NCI-H510A (cell line): ENCODE measurements around the gene ADAM17.
"Not testable (repeated sequence)": the region's sequence is repeated elsewhere in the genome, so short reads cannot be mapped to it uniquely, and the experiment has no call there.

Experiments used
- DNase-seq: peaks from one replicate; lab custom pipeline; 2025; lab: John Stamatoyannopoulos, UW

Gene ADAM17

DNA sequence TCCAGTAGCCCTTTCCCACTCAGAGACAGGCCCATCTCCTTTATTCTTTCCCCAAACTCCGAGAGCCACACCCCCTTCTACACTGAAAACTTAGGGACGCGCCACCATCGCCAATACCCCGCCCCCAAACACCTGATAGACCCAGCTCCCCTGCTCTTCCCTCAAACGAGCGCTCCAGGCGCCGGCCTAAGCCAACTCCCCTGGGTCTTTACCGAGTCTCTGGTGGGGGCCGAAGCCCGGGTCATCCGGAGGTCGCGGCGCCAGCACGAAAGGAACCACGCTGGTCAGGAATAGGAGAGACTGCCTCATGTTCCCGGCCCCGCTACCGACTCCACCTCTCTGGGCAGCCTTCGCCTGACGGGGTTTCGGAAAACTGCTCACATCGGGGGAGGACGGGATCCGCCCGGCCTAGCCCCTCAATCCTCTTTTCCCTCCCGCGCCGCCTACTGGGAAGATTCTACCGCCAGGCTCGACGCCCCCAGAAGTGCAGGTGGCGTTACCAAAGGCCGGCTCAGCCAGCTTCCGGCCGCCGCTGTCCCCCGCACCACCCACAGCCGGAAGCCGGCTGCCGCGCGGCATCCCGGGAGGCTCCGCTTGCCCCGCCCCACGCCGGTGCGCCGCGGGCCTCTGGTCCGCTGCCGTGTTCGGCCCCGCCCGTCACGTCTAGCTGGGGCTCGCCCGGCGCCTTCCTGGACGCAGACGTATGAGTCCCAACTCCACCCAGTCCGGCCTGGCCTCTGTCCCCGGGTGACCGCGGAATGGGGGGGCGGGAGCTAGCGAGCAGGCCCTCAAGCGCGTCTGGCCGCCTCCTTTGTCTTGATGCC, at the start of gene ADAM17:
TSS of gene ADAM17 (minus strand) at position 534 of the 824 bp plus-strand sequence. CDS start at position 309, 225 bp downstream.
- DNase-seq, result peak; percentile 92

GRCh38 chr2:9602412-9602811, 46.8 kb upstream of the ADAM17 start:
- no peak for DNase-seq

DNA sequence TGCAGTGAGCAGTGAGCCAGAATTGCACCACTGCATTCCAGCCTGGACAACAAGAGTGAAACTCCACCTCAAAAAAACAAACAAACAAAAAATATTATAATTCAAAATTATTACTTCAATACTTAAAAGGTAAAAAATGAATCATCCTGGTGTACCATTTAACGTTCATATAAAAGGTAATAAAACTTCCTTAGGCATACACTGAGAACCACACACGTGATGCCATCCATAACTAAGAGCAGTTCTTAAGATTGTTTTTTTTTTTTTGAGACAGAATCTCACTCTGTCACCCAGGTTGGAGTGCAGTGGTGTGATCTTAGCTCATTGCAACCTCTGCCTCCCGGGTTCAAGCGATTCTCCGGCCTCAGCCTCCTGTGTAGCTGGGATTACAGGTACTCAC, 45.8 kb upstream of the ADAM17 start:
- DNase-seq, result no peak

DNA sequence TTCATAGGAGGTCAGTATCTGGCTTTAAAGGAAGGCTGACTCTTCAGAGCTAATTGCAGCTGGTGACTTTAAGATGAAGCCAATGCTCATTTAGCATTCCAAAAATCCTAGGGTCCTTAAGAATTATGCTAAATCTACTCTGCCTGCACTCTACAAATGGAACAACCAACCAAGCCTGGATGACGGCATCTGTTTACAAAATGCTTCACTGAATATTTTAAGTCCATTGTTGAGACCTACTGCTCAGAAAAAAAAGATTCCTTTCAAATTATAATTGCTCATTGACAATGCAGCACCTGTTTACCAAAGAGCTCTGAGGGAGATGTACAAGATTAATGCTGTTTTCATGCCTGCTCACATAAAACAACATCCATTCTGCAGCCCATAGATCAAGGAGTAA, 43.8 kb upstream of the ADAM17 start:
- no peak for DNase-seq

GRCh38 chr2:9596621-9597311, 41.1 kb upstream of the ADAM17 start:
- no peak for DNase-seq

DNA sequence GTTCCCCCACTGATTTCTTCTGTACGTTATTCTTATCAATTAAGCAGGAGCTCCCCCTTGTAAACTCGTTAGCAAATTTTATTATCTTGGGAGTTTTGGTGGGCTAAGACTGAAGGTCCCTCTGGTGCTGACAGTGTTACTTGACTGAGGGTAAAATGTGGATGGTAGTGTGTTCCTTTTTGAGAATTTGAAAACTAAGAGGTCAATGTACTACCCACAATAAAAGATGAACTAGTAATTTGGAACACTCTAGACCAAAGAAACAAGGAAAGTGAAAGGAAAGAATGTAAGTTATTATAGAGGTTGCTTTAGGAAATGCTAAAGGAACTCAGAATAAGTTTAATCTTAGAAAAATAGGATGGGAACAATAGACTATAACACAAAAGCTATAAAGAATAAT, 40.1 kb upstream of the ADAM17 start:
- no peak for DNase-seq

DNA sequence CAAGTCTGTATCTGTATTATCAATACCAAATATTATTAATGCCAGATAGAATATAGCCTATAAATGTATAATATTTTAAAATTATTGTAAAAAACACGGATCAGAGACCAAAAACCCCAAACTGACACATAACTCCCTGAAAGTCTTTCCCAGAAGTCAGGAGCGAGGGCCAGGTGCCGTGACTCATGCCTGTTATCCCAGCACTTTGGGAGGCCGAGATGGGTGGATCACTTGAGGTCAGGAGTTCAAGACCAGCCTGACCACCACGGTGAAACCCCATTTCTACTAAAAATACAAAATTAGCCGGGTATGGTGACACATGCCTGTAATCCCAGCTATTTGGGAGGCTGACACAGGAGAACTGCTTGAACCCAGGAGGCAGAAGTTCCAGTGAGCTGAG, 39.6 kb upstream of the ADAM17 start:
- not testable (repeated sequence) for DNase-seq

DNA sequence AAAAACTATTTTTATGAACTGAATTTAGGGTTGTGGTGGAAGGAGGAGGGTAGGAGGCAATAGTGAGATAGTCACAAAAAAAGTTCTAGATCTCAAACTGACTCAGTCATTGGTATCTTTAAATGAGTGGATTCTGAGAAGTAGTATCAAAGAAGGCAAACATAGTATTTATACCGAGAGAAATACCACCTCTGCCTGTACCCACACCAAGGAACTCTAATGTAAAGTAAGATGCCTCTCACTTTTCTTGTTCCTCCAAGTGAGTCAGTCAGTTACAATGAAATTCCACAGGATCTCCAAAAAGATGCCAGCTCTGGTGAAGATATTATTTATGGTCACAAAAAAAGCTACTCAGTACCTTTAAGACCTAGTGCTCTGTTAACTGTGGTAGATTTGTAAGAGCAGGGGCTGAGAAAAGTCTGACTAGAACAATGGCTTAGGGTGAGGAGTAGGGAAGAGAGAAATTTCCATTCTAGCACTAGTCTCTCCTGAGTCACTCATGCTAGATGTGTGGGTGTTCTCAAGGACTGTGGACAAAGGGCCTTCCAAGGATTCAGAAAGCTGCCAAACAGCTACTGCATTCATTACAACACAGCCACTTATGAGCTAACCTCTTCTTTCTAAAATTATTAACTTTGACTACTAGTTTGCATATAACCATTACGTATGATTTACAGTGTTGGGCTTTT, 38.9 kb upstream of the ADAM17 start:
- no peak for DNase-seq

DNA sequence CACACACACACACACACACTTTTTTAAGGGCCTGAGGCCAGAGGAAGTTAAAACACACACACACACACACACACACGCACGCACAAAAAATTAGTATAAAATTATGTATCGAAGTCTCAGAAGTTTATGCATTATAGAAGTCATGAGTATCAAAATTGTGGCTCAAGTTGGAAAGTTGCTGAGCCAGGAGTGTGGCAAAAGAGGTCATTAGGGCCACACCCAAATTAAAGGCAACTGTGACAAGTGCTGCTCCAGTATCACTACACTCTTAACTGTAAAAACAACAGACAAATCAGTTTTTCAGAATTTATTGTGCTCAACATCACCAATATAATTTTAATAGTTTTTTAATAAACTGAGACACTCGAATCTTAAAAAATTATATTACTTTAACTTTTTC, 38.3 kb upstream of the ADAM17 start:
- DNase-seq, result no peak

DNA sequence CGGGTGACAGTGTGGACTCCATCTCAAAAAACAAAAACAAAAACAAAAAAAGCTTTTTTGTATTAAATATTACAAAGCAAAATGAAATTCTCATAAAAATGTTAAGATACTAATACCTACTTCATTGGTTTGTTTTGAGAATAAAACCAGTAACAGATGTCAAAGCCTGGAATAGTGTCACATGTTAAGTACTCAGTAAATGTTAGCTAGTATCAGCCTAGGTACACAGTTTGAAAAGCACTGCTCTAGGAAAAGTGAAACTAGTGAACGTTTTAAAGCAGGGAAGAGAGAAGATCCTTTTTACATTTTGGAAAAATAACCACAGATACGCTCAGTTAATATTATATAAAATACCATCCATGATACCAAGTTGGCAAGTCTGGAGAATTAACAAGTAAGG, 37.1 kb upstream of the ADAM17 start:
- DNase-seq, result no peak

DNA sequence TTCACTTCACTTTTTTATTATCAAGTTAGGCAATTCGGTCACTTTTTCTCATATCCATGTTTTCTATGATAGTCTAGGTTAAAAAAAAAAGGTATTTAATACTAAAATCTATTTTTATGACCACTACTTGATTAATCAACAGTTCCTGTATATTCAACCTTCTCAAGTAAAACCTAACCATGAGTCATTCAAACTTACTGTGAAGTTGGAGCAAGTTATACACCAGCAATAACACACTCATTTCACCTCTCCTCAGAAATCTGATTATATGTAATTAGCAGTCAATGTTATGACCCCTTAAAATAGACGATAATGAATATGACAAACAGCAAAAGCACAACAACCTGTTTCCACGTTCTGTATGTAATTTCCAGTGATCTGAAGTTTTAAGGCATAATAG, 35.0 kb upstream of the ADAM17 start:
- DNase-seq, result no peak

GRCh38 chr2:9586465-9586864, 30.8 kb upstream of the ADAM17 start:
- DNase-seq, result no peak

- no peak for DNase-seq
These were observed 29.9 kb upstream of the ADAM17 start for GRCh38 chr2:9585486-9585885.

- DNase-seq, result not testable (repeated sequence)
These were observed 29.3 kb upstream of the ADAM17 start for GRCh38 chr2:9584902-9585301.

GRCh38 chr2:9582624-9583023, 27.0 kb upstream of the ADAM17 start:
- DNase-seq, result no peak

GRCh38 chr2:9578467-9579235, 23.0 kb upstream of the ADAM17 start:
- DNase-seq, result no peak

- no peak for DNase-seq
These were observed 18.7 kb upstream of the ADAM17 start for GRCh38 chr2:9574331-9574730.

- DNase-seq, result no peak
These were observed 18.2 kb upstream of the ADAM17 start for GRCh38 chr2:9573840-9574239.

DNA sequence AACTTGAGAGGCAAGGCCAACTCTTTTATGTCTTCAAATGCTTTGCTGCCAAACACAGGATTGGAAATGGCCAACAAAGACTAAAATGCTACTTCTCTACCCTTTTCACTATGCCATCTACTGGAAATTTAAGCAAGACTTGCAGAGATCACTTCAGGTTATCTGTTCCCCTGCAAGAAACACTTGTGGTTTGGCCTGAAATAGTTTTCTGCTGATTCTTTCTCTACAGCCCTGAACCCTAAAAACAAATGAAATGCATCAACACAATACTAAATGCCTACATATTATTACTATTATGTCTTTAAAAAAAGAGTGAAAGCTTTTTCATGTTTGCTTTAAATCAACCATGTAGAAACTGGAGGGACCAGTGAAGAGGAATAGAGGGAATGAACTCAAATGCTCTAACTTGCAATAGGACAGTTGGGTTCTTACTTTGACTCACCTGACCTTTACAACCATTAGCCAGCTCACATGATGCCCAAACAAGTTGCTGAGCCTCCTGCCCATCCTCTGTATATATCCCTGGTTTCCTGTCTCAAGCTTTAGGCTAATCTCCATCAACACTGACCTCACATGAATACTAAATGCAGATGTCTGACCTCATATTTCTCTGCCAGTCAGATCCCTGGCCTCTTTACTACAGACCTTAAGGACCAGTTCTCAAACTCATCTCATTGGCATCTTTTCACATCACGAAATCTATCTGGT, 17.5 kb upstream of the ADAM17 start:
- DNase-seq, result no peak

GRCh38 chr2:9570182-9571060, 14.8 kb upstream of the ADAM17 start:
- DNase-seq, result no peak
